Measurements from ENCODE around the gene KDM4B.

Gene KDM4B

GRCh38 chr19:4986056-4986455, 17.1 kb downstream of the KDM4B start:
- no peak for DNase-seq

GRCh38 chr19:4986471-4986891, 17.6 kb downstream of the KDM4B start:
- no peak for DNase-seq

- no peak for DNase-seq
These were observed 18.3 kb downstream of the KDM4B start for GRCh38 chr19:4987256-4987655.

- DNase-seq, result no peak
These were observed 18.9 kb downstream of the KDM4B start for GRCh38 chr19:4987692-4988370.

- DNase-seq, result no peak
These were observed 19.9 kb downstream of the KDM4B start for GRCh38 chr19:4988770-4989251.

- no peak for DNase-seq
These were observed 21.4 kb downstream of the KDM4B start for GRCh38 chr19:4990306-4990705.

GRCh38 chr19:4991538-4991937, 22.6 kb downstream of the KDM4B start:
- DNase-seq, result no peak

- DNase-seq, result no peak
These were observed 23.2 kb downstream of the KDM4B start for GRCh38 chr19:4991996-4992698.

- DNase-seq, result no peak
These were observed 24.8 kb downstream of the KDM4B start for GRCh38 chr19:4993683-4994082.

- DNase-seq, result no peak
These were observed 27.8 kb downstream of the KDM4B start for GRCh38 chr19:4996701-4997100.

GRCh38 chr19:4997297-4997696, 28.4 kb downstream of the KDM4B start:
- DNase-seq, result no peak

GRCh38 chr19:5000120-5000611, 31.3 kb downstream of the KDM4B start:
- DNase-seq, result no peak

- DNase-seq, result no peak
These were observed 32.7 kb downstream of the KDM4B start for GRCh38 chr19:5001615-5002014.

- no peak for DNase-seq
These were observed 33.2 kb downstream of the KDM4B start for GRCh38 chr19:5002143-5002542.

GRCh38 chr19:5003781-5004180, 34.9 kb downstream of the KDM4B start:
- DNase-seq, result no peak

GRCh38 chr19:5005096-5005495, 36.2 kb downstream of the KDM4B start:
- no peak for DNase-seq

- DNase-seq, result no peak
These were observed 37.3 kb downstream of the KDM4B start for GRCh38 chr19:5006201-5006600.

- DNase-seq, result no peak
These were observed 37.9 kb downstream of the KDM4B start for GRCh38 chr19:5006821-5007220.

GRCh38 chr19:5011476-5012238, 42.7 kb downstream of the KDM4B start:
- no peak for DNase-seq

GRCh38 chr19:5012688-5013457, 44.0 kb downstream of the KDM4B start:
- DNase-seq, result no peak

- no peak for DNase-seq
These were observed 44.8 kb downstream of the KDM4B start for GRCh38 chr19:5013761-5014160.

GRCh38 chr19:5014941-5015340, 46.0 kb downstream of the KDM4B start:
- DNase-seq, result no peak

GRCh38 chr19:5016268-5016667, 47.4 kb downstream of the KDM4B start:
- DNase-seq, result no peak

Data from NCI-H1092 treated with DMSO at 0.1 percent for 48 hours (cell line).